Peyer's patch (tissue), 4 donors: Measurements from ENCODE around the gene SLC25A17.

Experiments
- POLR2A ChIP-seq, 2 donors: fragments of 450-650 bp; IDR thresholded peaks; one replicate each; pipeline ENCODE4 v1.5.1; 2017; ENCODE audit warnings: antibody characterized with exemption in 2 of 2, mild to moderate bottlenecking in 2 of 2, moderate library complexity in 2 of 2
- TF ChIP-seq, protein P1 (sequence below), 6 experiments: fragments of 450-650 bp in 4 of 6; fragments of 200-600 bp in 2 of 6; sonication (generic) in 1 of 6; IDR thresholded peaks; one replicate each; pipeline ENCODE4 v1.5.1; 2017 to 2019; ENCODE audit warnings: antibody characterized with exemption in 6 of 6, mild to moderate bottlenecking in 3 of 6, moderate library complexity in 1 of 6

DNA sequence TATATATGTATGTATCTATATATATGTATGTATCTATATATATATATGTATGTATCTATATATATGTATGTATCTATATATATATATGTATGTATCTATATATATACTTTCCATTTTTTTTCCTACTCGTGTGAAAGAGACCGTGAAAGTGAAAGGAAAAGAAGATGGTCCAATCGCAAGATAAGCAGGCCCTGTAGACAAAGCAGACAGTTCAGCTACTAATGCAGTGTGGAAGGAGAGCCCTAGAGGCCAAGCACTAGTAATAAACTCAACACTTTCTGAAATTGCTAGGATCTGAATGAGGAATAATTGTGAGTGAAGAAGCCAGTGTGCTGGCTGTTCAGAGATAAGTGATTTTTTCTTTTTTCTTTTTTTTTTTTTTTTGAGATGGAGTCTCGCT, 92.6 kb downstream of the SLC25A17 start:
- no peak for TF ChIP-seq POLR2A (IDR thresholded peaks at IDR 0.05)
- TF ChIP-seq, protein P1, sequence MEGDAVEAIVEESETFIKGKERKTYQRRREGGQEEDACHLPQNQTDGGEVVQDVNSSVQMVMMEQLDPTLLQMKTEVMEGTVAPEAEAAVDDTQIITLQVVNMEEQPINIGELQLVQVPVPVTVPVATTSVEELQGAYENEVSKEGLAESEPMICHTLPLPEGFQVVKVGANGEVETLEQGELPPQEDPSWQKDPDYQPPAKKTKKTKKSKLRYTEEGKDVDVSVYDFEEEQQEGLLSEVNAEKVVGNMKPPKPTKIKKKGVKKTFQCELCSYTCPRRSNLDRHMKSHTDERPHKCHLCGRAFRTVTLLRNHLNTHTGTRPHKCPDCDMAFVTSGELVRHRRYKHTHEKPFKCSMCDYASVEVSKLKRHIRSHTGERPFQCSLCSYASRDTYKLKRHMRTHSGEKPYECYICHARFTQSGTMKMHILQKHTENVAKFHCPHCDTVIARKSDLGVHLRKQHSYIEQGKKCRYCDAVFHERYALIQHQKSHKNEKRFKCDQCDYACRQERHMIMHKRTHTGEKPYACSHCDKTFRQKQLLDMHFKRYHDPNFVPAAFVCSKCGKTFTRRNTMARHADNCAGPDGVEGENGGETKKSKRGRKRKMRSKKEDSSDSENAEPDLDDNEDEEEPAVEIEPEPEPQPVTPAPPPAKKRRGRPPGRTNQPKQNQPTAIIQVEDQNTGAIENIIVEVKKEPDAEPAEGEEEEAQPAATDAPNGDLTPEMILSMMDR (IDR thresholded peaks at IDR 0.05) = peak in 2 of 6 experiments; percentile 18 to 21
